Mucosa of rectum (tissue), 2 donors: ENCODE data around the gene EIF4E2.

ENCODE experiments used
- H3K27ac ChIP-seq, 2 donors: one replicate each; pipeline ENCODE4 v1.7.0; 2013; ENCODE audit warnings: inconsistent platforms in 2 of 2, low read depth in 2 of 2, low read length in 2 of 2
- H3K27me3 ChIP-seq, 2 donors: one replicate each; pipeline ENCODE4 v1.7.0; 2013; ENCODE audit warnings: low read length in 2 of 2; ENCODE audit not compliant: control insufficient read depth in 2 of 2, insufficient read depth in 2 of 2
- H3K36me3 ChIP-seq, 2 donors: one replicate each; pipeline ENCODE4 v1.7.0; 2013; ENCODE audit warnings: low read length in 2 of 2; ENCODE audit not compliant: control insufficient read depth in 2 of 2, insufficient read depth in 2 of 2
- H3K4me1 ChIP-seq, 2 donors: one replicate each; pipeline ENCODE4 v1.7.0; 2013; ENCODE audit warnings: low read length in 2 of 2, mild to moderate bottlenecking in 1 of 2; ENCODE audit not compliant: control insufficient read depth in 2 of 2, insufficient read depth in 2 of 2
- H3K4me3 ChIP-seq, 2 donors: one replicate each; pipeline ENCODE4 v1.7.0; 2013; ENCODE audit warnings: low read length in 2 of 2
- H3K9ac ChIP-seq, 2 donors: one replicate each; pipeline ENCODE4 v1.7.0; 2013; ENCODE audit warnings: low read length in 2 of 2, low read depth in 1 of 2, mild to moderate bottlenecking in 1 of 2
- H3K9me3 ChIP-seq, 2 donors: one replicate each; pipeline ENCODE4 v1.7.0; 2013; ENCODE audit warnings: low read length in 2 of 2; ENCODE audit not compliant: control insufficient read depth in 2 of 2
- donor health status: healthy.
- donor health status: Normal muscosa, but diverticular disease.

EIF4E2 gene

GRCh38 chr2:232611061-232611460, 60.6 kb downstream of the EIF4E2 start:
- H3K4me3 ChIP-seq = no peak overlapping the region
- no peak overlapping the region for H3K27ac ChIP-seq
- no peaks in the 10 kb centered on the region for H3K27me3 ChIP-seq
- no peaks in the 10 kb centered on the region for H3K9me3 ChIP-seq
- no peaks in the 10 kb centered on the region for H3K36me3 ChIP-seq
- no peak overlapping the region for H3K9ac ChIP-seq
- H3K4me1 ChIP-seq = no peaks in the 10 kb centered on the region

GRCh38 chr2:232611559-232612218, 61.2 kb downstream of the EIF4E2 start:
- no peak overlapping the region for H3K9ac ChIP-seq
- H3K27ac ChIP-seq = no peak overlapping the region

DNA sequence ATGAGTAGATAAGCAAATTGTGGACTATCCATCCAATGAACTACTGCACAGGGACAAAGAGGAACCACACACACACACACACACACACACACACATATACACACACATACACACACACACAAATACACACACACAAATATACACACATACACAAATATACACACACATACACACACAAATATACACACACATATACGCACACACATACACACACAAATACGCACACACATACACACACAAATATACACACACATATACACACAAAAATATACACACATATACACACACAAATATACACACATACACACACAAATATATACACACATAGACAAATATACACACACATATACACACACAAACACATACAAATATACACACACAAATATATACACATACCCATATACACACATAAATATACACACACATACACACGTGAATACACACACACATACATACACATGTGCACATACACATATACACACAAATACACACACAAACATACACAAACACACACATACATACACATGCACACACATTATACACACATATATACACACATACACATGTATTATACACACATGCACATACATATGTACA, 63.1 kb downstream of the EIF4E2 start:
- no peaks in the 10 kb centered on the region for H3K27me3 ChIP-seq
- no peak overlapping the region for H3K4me3 ChIP-seq
- H3K36me3 ChIP-seq = no peaks in the 10 kb centered on the region
- no peaks in the 10 kb centered on the region for H3K4me1 ChIP-seq
- H3K9me3 ChIP-seq = no peaks in the 10 kb centered on the region
- H3K9ac ChIP-seq = no peak overlapping the region
- H3K27ac ChIP-seq = no peak overlapping the region

More at GRCh38 chr2:232611559-232612218, 61.2 kb downstream of the EIF4E2 start:
- Histone ChIP-seq H3K27me3 (no peaks in the 10 kb centered on the region), H3K9me3 (no peaks in the 10 kb centered on the region), H3K4me3 (no peak overlapping the region), H3K36me3 (no peaks in the 10 kb centered on the region), H3K4me1 (no peaks in the 10 kb centered on the region)

DNA sequence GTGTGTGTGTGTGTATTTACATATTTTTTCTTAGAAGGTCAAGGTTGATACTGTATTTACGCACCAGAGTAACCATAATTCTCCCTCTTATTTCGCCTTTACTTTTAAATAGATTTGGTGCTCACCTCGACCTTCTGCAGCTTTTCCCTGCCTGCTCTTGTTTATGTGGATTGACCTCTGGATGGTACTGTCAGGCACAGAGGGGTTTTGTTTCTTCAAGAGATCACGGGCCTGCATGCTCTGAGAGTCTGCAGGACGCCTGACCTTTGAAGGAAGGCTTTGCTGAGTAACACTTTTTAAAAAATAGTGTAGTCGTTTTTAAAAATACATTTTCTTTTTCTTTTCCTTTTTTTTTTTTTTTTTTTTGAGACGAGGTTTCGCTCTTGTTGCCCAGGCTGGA, 64.8 kb downstream of the EIF4E2 start:
- Histone ChIP-seq H3K9ac (no peak overlapping the region), H3K27ac (no peak overlapping the region), H3K27me3 (no peaks in the 10 kb centered on the region), H3K4me3 (no peak overlapping the region), H3K9me3 (no peaks in the 10 kb centered on the region), H3K36me3 (no peaks in the 10 kb centered on the region), H3K4me1 (no peaks in the 10 kb centered on the region)
